Thyroid gland (tissue), 4 donors: Measurements from ENCODE around the gene FKRP.
"Not testable (repeated sequence)": the region's sequence is repeated elsewhere in the genome, so short reads cannot be mapped to it uniquely, and the experiment has no call there.

Experiments
- POLR2A ChIP-seq, 2 donors: fragments of 450-650 bp; IDR thresholded peaks; one replicate each; pipeline ENCODE4 v1.6.1; 2017; ENCODE audit warnings: antibody characterized with exemption in 2 of 2, mild to moderate bottlenecking in 2 of 2, moderate library complexity in 1 of 2
- TF ChIP-seq, protein P1 (sequence below), 6 experiments: fragments of 200-600 bp in 3 of 6; fragments of 450-650 bp in 3 of 6; sonication (generic) in 3 of 6; IDR thresholded peaks; one replicate each; pipeline ENCODE4 v1.5.1; 2016 to 2019; ENCODE audit warnings: antibody characterized with exemption in 6 of 6, mild to moderate bottlenecking in 2 of 6, inconsistent platforms in 1 of 6, moderate library complexity in 1 of 6

DNA sequence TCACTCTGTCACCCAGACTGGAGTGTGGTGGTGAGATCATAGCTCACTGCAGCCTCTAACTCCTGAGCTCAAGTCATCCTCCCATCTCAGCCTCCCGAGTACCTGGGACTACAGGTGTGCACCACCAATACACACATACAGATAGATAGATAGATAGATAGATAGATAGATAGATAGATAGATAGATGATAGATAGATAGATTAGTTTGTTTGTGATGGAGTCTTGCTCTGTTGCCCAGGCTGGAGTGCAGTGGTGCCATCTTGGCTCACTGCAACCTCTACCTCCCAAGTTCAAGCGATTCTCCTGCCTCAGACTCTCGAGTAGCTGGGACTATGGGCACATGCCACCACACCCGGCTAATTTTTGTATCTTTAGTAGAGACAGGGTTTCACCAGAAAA, 58.6 kb downstream of the FKRP start:
- TF ChIP-seq, protein P1, sequence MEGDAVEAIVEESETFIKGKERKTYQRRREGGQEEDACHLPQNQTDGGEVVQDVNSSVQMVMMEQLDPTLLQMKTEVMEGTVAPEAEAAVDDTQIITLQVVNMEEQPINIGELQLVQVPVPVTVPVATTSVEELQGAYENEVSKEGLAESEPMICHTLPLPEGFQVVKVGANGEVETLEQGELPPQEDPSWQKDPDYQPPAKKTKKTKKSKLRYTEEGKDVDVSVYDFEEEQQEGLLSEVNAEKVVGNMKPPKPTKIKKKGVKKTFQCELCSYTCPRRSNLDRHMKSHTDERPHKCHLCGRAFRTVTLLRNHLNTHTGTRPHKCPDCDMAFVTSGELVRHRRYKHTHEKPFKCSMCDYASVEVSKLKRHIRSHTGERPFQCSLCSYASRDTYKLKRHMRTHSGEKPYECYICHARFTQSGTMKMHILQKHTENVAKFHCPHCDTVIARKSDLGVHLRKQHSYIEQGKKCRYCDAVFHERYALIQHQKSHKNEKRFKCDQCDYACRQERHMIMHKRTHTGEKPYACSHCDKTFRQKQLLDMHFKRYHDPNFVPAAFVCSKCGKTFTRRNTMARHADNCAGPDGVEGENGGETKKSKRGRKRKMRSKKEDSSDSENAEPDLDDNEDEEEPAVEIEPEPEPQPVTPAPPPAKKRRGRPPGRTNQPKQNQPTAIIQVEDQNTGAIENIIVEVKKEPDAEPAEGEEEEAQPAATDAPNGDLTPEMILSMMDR (IDR thresholded peaks at IDR 0.05) = not testable (repeated sequence)
- not testable (repeated sequence) for TF ChIP-seq POLR2A (IDR thresholded peaks at IDR 0.05)
